ENCODE measurements around the gene DSC3.

- TF ChIP-seq LEF1 (IDR thresholded peaks at IDR 0.05; ENCODE audit: borderline replicate concordance) (no peak), ARNT (IDR thresholded peaks at IDR 0.05) (no peak), PKNOX1 (IDR thresholded peaks at IDR 0.05) (no peak), FOXM1 (IDR thresholded peaks at IDR 0.05; ENCODE audit: borderline replicate concordance) (no peak), BHLHE40 (IDR thresholded peaks at IDR 0.05; ENCODE audit: borderline replicate concordance) (no peak), SP1 (IDR thresholded peaks at IDR 0.05) (no peak), FOXA1 (IDR thresholded peaks at IDR 0.05) (no peak), HDGF (IDR thresholded peaks at IDR 0.05; ENCODE audit: borderline replicate concordance) (no peak), FOXK2 (IDR thresholded peaks at IDR 0.05) (no peak), SUZ12 (IDR thresholded peaks at IDR 0.05) (no peak), ZNF384 (IDR thresholded peaks at IDR 0.05) (no peak), ELF4 (IDR thresholded peaks at IDR 0.05) (no peak), TARDBP (IDR thresholded peaks at IDR 0.05) (no peak), CTBP1 (IDR thresholded peaks at IDR 0.05; ENCODE audit: borderline replicate concordance) (no peak)
Observed at GRCh38 chr18:31065036-31065773, 22.7 kb upstream of the DSC3 start.
